CMK (cell line): ENCODE measurements around the gene HOXA3.
A peak's percentile ranks its signal among the peaks of the same experiment; 100 is the strongest.

ENCODE experiments used
- DNase-seq: peaks from one replicate; pipeline ENCODE4 v3.0.0-alpha.2; 2010; ENCODE audit warnings: low read depth

The HOXA3 gene

GRCh38 chr7:27101957-27102580 lies 50.3 kb downstream of the HOXA3 start:
- DNase-seq = no peak

- no peak for DNase-seq
These were observed 51.0 kb downstream of the HOXA3 start for GRCh38 chr7:27101171-27101956.

- no peak for DNase-seq
These were observed 51.7 kb downstream of the HOXA3 start for GRCh38 chr7:27100694-27101170.

DNA sequence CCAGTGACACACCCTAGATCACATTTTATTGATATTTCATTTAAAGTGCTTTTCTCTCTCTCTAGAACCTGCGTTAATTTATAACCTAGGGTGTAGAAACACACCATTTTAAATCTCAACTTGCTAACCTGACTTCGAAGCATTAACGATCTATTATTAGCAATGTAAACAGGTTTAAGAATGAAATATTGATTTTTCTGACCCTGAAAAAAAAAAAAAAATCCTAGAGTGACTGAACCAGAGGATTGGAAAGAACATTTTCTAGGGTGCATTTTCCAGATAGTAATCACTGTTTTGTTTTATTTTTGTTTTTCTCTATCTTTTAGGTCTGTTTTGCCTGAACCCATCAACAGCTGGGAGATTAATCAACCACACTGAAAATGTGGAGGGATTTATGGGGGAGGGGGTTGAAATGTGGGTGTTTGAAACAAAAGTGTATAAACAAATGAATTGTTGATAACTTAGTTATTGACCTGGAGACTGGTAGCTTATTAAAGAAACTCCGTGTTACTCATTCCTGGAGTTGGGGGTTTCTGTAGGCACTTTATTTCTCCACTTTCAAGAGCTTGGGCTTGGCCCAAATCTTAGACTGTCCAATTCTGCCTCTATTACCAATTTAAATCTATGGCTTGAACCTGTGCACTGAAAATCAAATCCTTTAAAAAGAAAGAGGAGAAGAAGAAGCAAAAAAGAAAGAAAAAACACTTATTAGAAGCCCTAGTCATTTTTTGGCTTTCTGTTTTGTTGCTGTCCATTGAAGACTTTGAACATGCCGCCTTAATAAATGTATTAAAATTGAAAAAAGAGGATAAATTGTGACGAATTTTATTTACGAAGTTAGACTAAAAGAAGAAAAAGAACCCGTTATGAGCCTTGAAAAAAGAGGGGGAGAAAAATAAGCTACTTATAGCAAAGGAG lies 52.7 kb downstream of the HOXA3 start:
- no peak for DNase-seq

DNA sequence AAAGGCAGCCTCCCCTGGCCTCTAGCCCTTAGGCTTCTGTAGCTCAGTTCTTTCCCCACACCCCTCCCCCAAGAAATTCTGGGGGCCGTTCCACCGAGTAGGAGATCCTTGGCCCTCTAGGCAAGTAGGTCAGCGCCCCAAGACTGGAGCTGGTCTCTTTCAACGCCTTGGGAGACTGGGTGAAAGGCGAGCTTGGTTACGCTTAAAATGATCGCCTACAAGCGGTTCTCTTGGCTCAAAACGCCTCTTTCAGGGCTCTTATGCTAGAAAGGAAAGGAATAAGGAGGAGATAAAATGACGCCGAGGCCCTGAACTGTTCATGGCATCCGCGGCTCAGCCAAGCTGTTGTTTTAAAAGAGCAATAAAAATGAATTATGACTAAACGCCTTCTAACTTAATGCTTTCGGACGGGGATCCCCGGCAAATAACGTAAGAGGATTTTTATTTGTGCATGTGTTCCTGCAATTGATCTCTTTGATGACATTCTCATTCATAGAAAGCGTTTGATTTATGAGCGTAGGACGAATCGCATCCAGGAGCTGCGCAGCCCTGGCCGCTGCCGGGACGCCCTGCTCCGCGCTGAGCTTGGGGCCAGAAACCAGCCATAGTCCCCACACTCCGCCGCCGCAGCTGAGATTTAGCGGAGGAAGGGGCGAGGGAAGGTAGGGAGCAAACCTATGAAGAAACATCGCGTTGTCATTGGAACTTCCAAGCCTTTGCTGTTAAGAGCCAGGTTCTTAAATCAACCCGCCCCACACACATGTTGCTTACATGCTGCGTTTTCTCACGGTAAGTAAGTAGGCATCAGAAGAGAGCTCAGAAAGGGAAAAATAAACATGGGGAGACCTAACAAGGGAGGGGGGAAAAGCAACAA lies 53.6 kb downstream of the HOXA3 start:
- DNase-seq = no peak

- no peak for DNase-seq
These were observed 54.5 kb downstream of the HOXA3 start for GRCh38 chr7:27097686-27098577.

GRCh38 chr7:27096768-27097514 lies 55.4 kb downstream of the HOXA3 start:
- DNase-seq = no peak

- DNase-seq = peak; percentile 79
These were observed 56.3 kb downstream of the HOXA3 start, which contains the start of gene HOXA1 for GRCh38 chr7:27095897-27096767. Gene HOXA1 (minus strand): TSS chr7:27096000. CDS start chr7:27095912, 88 bp downstream.

- peak; percentile 61 for DNase-seq
These were observed 57.1 kb downstream of the HOXA3 start for GRCh38 chr7:27095050-27095896.

GRCh38 chr7:27094304-27095049 lies 57.9 kb downstream of the HOXA3 start:
- DNase-seq = no peak

GRCh38 chr7:27093184-27093895 lies 59.0 kb downstream of the HOXA3 start:
- no peak for DNase-seq

DNA sequence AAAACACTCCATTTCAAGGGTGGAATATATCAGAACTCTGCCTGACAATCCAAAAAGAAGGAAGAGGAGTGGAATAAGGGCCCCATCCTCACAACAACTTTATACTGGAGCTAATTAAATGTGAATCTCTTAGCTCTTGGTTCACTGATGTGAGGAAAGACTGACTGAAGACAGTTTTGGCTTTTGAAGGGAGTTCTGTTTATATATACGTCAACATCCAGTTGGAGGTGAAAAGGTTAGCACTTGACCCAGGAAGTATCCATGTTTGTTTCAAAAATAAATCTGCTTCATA lies 59.6 kb downstream of the HOXA3 start:
- DNase-seq = no peak

DNA sequence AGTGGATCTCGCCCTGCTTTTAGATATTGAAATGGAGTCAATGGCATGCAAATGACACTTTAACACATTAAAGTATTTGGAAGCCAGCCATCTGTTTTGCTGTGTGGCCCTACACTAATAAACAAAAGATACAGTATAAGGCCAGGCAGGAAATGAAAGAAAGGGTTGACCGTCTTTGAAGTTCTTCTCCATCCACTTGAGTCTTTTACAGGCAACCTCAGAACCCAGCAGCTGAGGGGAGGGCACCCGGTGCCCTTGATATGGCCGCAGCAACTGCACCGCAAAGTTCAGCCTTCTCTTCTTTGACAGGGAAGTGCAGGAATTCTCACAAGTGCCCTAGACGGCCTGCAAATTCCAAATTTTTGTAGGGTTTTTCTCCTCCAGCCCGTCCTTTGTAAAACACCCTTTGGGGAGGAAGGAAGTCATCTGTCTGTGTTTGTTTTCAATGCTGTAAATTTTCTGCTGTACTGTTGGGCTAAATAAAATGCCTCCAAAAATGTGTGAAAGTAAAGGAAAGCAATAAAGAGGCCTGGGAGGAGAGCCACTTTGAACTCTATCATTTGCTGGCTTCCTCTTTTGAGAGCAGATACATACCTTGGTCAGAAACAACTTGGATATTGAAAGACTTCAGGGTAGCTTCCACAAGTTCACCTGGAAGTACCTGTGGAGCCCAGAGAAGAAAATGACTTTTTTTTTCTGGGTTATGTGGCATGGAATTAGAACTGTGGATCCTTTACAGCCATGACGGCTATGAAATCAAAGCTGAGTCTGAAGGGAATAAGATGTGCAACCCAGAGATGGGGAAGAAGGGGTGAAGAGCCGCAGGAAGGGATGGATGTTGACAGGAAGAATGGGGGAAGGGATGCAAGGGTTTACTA lies 60.2 kb downstream of the HOXA3 start:
- DNase-seq = no peak

DNA sequence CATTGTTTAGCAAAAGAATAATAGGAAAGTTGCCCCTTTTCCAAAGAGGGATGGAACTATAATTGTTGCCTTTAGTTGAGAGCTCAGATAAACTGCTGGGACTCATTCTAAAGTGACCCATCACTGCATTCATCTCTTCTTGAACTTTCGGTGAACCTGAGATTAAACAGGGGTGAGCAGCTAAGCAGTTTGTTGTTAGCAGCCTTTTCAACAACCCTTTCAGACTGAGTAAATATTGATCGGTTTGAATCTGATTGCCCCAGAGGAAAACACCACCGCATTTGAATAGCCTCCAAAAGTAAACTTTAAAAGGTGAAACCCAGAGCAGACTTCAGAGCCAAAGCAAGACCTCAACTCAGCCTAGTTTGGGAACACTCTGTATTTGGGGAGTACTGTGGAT lies 61.3 kb downstream of the HOXA3 start:
- DNase-seq = no peak
